Adrenal gland (tissue), 5 donors: ENCODE results near the gene TSPEAR.
"Not testable (repeated sequence)": the region's sequence is repeated elsewhere in the genome, so short reads cannot be mapped to it uniquely, and the experiment has no call there.

Experiments
- POLR2A ChIP-seq, 2 donors: fragments of 450-650 bp; IDR thresholded peaks; one replicate each; pipeline ENCODE4 v1.6.1; 2017; ENCODE audit warnings: antibody characterized with exemption in 2 of 2, mild to moderate bottlenecking in 2 of 2, moderate library complexity in 1 of 2
- TF ChIP-seq, protein P1 (sequence below), 6 experiments: fragments of 450-650 bp in 4 of 6; fragments of 200-600 bp in 2 of 6; sonication (generic) in 1 of 6; IDR thresholded peaks; 1 replicate in 5 of 6; 2 replicates in 1 of 6; pipeline versions ENCODE4 v1.5.1 to v1.8.0; 2016 to 2021; ENCODE audit warnings: antibody characterized with exemption in 6 of 6, mild to moderate bottlenecking in 2 of 6, moderate library complexity in 1 of 6
- donor health status: DM: no; HTN: no; CAD: no.

GRCh38 chr21:44646366-44647221, 64.8 kb downstream of the TSPEAR start, which contains the start of gene KRTAP10-11:
- TF ChIP-seq, protein P1, sequence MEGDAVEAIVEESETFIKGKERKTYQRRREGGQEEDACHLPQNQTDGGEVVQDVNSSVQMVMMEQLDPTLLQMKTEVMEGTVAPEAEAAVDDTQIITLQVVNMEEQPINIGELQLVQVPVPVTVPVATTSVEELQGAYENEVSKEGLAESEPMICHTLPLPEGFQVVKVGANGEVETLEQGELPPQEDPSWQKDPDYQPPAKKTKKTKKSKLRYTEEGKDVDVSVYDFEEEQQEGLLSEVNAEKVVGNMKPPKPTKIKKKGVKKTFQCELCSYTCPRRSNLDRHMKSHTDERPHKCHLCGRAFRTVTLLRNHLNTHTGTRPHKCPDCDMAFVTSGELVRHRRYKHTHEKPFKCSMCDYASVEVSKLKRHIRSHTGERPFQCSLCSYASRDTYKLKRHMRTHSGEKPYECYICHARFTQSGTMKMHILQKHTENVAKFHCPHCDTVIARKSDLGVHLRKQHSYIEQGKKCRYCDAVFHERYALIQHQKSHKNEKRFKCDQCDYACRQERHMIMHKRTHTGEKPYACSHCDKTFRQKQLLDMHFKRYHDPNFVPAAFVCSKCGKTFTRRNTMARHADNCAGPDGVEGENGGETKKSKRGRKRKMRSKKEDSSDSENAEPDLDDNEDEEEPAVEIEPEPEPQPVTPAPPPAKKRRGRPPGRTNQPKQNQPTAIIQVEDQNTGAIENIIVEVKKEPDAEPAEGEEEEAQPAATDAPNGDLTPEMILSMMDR (IDR thresholded peaks at IDR 0.05): not testable (repeated sequence)
- TF ChIP-seq POLR2A (IDR thresholded peaks at IDR 0.05): not testable (repeated sequence)
